Upper lobe of right lung (tissue), 1 donor: Measurements from ENCODE around the gene CAPN12. TPM values are rescaled to one million over a fixed set of nuclear protein-coding genes. Genes with fewer than 3 reads are reported as not detected.
"Not testable (repeated sequence)": the region's sequence is repeated elsewhere in the genome, so short reads cannot be mapped to it uniquely, and the experiment has no call there.

Experiments
- ATAC-seq: fragments of 200-7000 bp; cut with Tn5 transposase; one replicate; pipeline ENCODE4 v1.9.1; 2020; ENCODE audit warnings: mild to moderate bottlenecking, moderate library complexity
- DNase-seq: peaks from one replicate; pipeline ENCODE4 v3.0.0-alpha.2; 2020
- H3K27ac ChIP-seq: fragments of 200-600 bp; one replicate; pipeline ENCODE4 v1.8.0; 2022
- H3K27me3 ChIP-seq: fragments of 200-600 bp; one replicate; pipeline ENCODE4 v1.8.0; 2022; ENCODE audit warnings: mild to moderate bottlenecking
- H3K36me3 ChIP-seq: fragments of 200-600 bp; one replicate; pipeline ENCODE4 v1.8.0; 2022
- H3K4me1 ChIP-seq: fragments of 200-600 bp; one replicate; pipeline ENCODE4 v1.8.0; 2022
- H3K4me3 ChIP-seq: fragments of 200-600 bp; one replicate; pipeline ENCODE4 v1.8.0; 2022; ENCODE audit warnings: mild to moderate bottlenecking
- H3K9me3 ChIP-seq: fragments of 200-600 bp; one replicate; pipeline ENCODE4 v1.8.0; 2022
- CTCF ChIP-seq: fragments of 200-600 bp; IDR thresholded peaks from one replicate; pipeline ENCODE4 v1.8.0; 2022; ENCODE audit warnings: antibody characterized with exemption
- intact Hi-C: fragments of 100-400 bp; cut with DNase I; formaldehyde crosslinking; loops from one replicate; pipeline ENCODE4 v1.11.0; 2022
- total RNA-seq: library from RNA; stranded (reverse); fragmentation: NEBNext Ultra II Directional; extraction: Animal tissue kit (Norgen Biotek cat#: 25700); gene quantifications from one replicate; pipeline ENCODE4 v1.2.1, GENCODE V29; 2021
- donor health status: DM: no; HTN: yes; CAD: no; lungs with severe emphysema.

Gene CAPN12
- total RNA-seq, 1 donor from 2014 or later: 14.4 TPM

DNA sequence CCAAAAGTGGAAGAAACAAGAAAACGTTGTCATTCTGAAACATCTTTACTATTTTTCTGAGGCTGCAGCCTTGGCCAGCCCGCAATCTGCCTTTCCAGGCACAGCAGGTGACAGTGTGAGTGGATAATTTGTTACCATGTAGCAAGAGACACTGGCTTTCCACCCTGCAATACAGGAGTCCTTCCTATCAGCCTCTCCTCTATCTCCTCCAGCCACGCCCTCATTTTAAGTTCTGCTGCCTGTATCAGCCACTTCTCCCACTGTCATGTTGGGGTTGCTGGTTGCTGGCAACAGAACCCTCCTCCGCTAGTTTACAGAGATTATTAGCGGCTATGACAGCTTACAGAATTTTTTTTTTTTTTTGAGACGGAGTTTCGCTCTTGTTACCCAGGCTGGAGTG is 36.8 kb upstream of the CAPN12 start:
- DNase-seq (no peak), ATAC-seq (no peak)
- no peaks in the 10 kb centered on the region for H3K27me3 ChIP-seq
- H3K9me3 ChIP-seq: no peaks in the 10 kb centered on the region
- no peak overlapping the region for H3K27ac ChIP-seq
- no peak for TF ChIP-seq CTCF
- no peak overlapping the region for H3K4me3 ChIP-seq
- intact Hi-C loops: no loop called here
- no peaks in the 10 kb centered on the region for H3K4me1 ChIP-seq
- H3K36me3 ChIP-seq: no peaks in the 10 kb centered on the region

DNA sequence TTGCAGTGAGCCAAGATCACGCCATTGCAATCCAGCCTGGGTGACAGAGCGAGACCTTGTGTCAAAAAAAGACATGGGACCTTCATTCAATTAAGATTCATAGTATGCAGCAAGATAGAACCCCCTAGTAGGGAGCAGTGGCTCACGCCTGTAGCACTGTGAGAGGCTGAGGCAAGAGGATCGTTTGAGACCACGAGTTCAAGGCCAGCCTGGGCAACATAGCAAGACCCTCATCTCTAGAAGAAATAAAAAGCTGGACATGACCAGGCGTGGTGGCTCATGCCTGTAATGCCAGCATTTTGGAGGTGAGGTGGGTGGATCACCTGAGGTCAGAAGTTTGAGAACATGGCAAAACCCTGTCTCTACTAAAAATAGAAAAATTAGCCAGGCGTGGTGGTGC is 36.2 kb upstream of the CAPN12 start:
- intact Hi-C loops: no loop called here
- no peak for TF ChIP-seq CTCF
- no peak overlapping the region for H3K4me3 ChIP-seq
- H3K9me3 ChIP-seq: no peaks in the 10 kb centered on the region
- no peak for DNase-seq
- H3K27me3 ChIP-seq: no peaks in the 10 kb centered on the region
- H3K36me3 ChIP-seq: no peaks in the 10 kb centered on the region
- no peak overlapping the region for H3K27ac ChIP-seq
- no peaks in the 10 kb centered on the region for H3K4me1 ChIP-seq
- ATAC-seq: no peak

GRCh38 chr19:38778733-38779132 is 34.5 kb upstream of the CAPN12 start:
- no peak for TF ChIP-seq CTCF
- ATAC-seq: no peak
- Histone ChIP-seq H3K27ac (no peak overlapping the region), H3K9me3 (no peaks in the 10 kb centered on the region), H3K4me1 (no peaks in the 10 kb centered on the region), H3K27me3 (no peaks in the 10 kb centered on the region), H3K36me3 (no peaks in the 10 kb centered on the region), H3K4me3 (no peak overlapping the region)
- intact Hi-C loops: no loop called here
- DNase-seq: no peak

- Histone ChIP-seq H3K27me3 (no peaks in the 10 kb centered on the region), H3K27ac (no peak overlapping the region), H3K4me1 (peaks cover 7% of the 10 kb centered on the region), H3K4me3 (no peak overlapping the region), H3K9me3 (no peaks in the 10 kb centered on the region), H3K36me3 (no peaks in the 10 kb centered on the region)
- no peak for ATAC-seq
- TF ChIP-seq CTCF: no peak
- intact Hi-C loops: no loop called here
- DNase-seq: no peak
These were observed 30.1 kb upstream of the CAPN12 start for GRCh38 chr19:38774181-38774950.

DNA sequence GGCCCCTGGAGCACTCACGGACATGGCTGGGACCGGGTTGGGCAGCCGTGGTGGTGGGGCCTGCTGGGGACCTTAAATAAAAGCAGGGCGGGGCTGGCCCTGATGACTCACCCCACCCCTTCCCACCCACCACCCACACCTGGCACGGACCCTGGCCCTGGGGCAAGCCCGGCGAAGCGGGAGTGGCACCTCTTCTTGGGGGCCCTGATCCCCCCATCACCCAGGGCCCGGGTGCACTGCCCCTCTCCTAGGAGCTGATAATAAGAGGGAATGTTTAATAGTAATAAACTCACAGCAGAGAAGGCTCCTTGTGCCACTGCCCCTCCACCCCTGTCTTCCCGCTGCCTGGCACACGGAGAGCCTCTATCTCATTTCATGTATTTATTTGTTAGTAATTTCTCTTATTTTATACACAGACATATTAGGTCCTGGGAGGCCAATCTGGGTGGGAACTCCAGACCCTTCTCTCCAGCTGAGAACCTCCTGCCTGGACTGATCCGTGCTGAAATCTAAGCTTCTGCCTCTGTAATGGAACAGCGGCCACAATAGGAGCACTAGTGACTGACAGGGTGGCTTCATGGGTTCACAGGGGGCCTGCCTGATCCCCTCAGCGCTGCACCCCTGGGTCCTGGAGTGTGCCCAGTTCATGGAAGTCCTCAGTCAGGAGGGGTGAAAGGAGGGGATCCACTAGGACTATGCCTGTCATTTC is 29.3 kb upstream of the CAPN12 start, which contains the start of gene LGALS7:
Gene LGALS7 (minus strand): TSS at position 49 of the 709 bp plus-strand sequence. CDS start 25 bp downstream, at position 24.
- no peak within 1 kb of the TSS for H3K27ac ChIP-seq
- intact Hi-C loops: no loop called here
- ATAC-seq (no peak), DNase-seq (no peak)
- no peaks in the 10 kb centered on the region for H3K27me3 ChIP-seq
- peaks cover 8% of the 10 kb centered on the region for H3K4me1 ChIP-seq
- H3K9me3 ChIP-seq: no peaks in the 10 kb centered on the region
- no peak within 1 kb of the TSS for H3K4me3 ChIP-seq
- no peak for TF ChIP-seq CTCF
- no peaks in the 10 kb centered on the region for H3K36me3 ChIP-seq

- ATAC-seq, H3K4me1 ChIP-seq: not testable (repeated sequence)
These were observed 27.3 kb upstream of the CAPN12 start for GRCh38 chr19:38771569-38771968.

GRCh38 chr19:38770949-38771275 is 26.6 kb upstream of the CAPN12 start:
- H3K4me3 ChIP-seq, H3K9me3 ChIP-seq, H3K4me1 ChIP-seq, H3K27ac ChIP-seq, DNase-seq, intact Hi-C loops, H3K27me3 ChIP-seq, H3K36me3 ChIP-seq: not testable (repeated sequence)
- ATAC-seq: peak; percentile 91

More at GRCh38 chr19:38771569-38771968, 27.3 kb upstream of the CAPN12 start:
- H3K9me3 ChIP-seq, H3K27me3 ChIP-seq, intact Hi-C loops, DNase-seq, H3K4me3 ChIP-seq, H3K27ac ChIP-seq, H3K36me3 ChIP-seq: not testable (repeated sequence)

DNA sequence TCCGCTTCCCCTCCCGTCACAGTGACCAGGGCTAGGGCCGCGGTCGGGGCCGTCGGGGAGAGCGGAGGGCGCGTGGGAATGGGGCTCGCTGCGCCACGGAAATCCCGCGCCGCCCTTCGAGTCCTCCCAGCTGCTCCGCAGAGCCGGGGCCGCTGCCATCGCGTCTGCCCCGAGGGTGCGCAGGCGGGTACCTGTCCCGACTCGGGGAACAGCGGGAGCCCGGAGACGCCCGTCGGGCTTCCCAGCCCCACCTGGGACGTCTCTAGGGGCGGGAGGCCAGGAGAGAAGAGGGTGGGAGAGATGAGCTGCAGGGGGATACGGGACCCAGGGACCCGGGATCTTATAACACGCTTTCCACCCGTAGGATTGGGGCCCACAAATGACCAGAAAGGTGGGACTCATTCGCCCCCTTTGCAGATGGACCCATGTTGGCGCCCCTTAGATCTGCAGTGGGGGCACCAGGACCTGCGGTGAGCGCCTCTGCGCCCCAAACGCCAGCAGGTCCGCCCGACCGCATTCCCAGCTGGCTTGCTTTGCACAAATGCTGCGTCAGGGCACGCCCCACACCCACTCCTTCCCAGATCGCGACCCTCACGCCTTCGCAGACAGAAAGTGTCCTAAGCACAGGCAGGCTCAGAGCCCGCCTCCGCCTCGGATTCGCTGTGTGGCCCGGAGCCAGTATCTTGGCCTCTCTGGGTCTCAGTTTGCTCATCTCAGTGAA is 26.1 kb upstream of the CAPN12 start:
- intact Hi-C loops, H3K9me3 ChIP-seq, H3K27ac ChIP-seq, H3K36me3 ChIP-seq, H3K4me1 ChIP-seq, H3K27me3 ChIP-seq, DNase-seq: not testable (repeated sequence)
- H3K4me3 ChIP-seq: peak overlapping the region; percentile 40
- ATAC-seq: peak; percentile 50
